ENCODE results near the gene COPA. TPM values are rescaled to one million over a fixed set of nuclear protein-coding genes. Genes with fewer than 3 reads are reported as not detected.

The COPA gene
- total RNA-seq, 1 experiment from 2014 or later = 118 TPM

GRCh38 chr1:160373696-160374095 is 30.6 kb upstream of the COPA start:
- no peak overlapping the region for H3K56ac ChIP-seq (ENCODE audit: insufficient read length, low read depth, low read length)
- peaks cover 52 to 57% of the 10 kb centered on the region in 2 experiments for H3K4me1 Mint-ChIP-seq
- no peaks in the 10 kb centered on the region for H3K36me3 Mint-ChIP-seq (ENCODE audit: insufficient read depth in 1 of 3, low read depth in 3 of 3)
- H2BK5ac ChIP-seq (ENCODE audit: insufficient read length, low read length) = no peak overlapping the region
- peaks cover 7% of the 10 kb centered on the region for H3K23me2 ChIP-seq (ENCODE audit: insufficient read length, low read depth, low read length, poor library complexity, severe bottlenecking)
- H3K79me1 ChIP-seq (ENCODE audit: insufficient read depth, low read depth, low read length, poor library complexity, severe bottlenecking) = no peaks in the 10 kb centered on the region
- H3T11ph ChIP-seq (ENCODE audit: low read length) = no peak overlapping the region
- no peak overlapping the region for H3K9ac ChIP-seq (ENCODE audit: extremely low read depth, insufficient read length, low read length)
- no peaks in the 10 kb centered on the region for H3K9me3 ChIP-seq (ENCODE audit: control insufficient read depth, low read depth, low read length)
- H2BK120ac ChIP-seq (ENCODE audit: low read depth, low read length, poor library complexity, severe bottlenecking) = no peak overlapping the region
- no peak overlapping the region for H3K23ac ChIP-seq (ENCODE audit: insufficient read length, low read depth, low read length)
- H2AK5ac ChIP-seq (ENCODE audit: insufficient read length, low read length) = no peak overlapping the region
- H3K4me3 Mint-ChIP-seq = peak overlapping the region in 1 of 2 experiments; percentile 6; a peak in 1 of 5 replicates
- no peak overlapping the region for H2BK12ac ChIP-seq (ENCODE audit: insufficient read length, low read depth, low read length)
- H3K27me3 Mint-ChIP-seq (ENCODE audit: low read depth) = no peaks in the 10 kb centered on the region
- no peak overlapping the region for H3K27ac ChIP-seq (ENCODE audit: insufficient read length, low read depth, low read length)
- DNase-seq = no peak
- H2BK15ac ChIP-seq (ENCODE audit: low read depth, low read length) = no peak overlapping the region
- H2AFZ ChIP-seq (ENCODE audit: low read length) = no peak overlapping the region
- no peak overlapping the region for H3K14ac ChIP-seq (ENCODE audit: insufficient read depth, low read length)
- H3K79me2 ChIP-seq (ENCODE audit: insufficient read depth, low read length) = no peaks in the 10 kb centered on the region
- H3K4me2 ChIP-seq (ENCODE audit: insufficient read depth, insufficient read length, low read length) = no peak overlapping the region
- H2BK20ac ChIP-seq (ENCODE audit: low read depth, low read length, poor library complexity, severe bottlenecking) = no peak overlapping the region
- peaks cover 20% of the 10 kb centered on the region for H3K4me1 ChIP-seq (ENCODE audit: insufficient read depth, low read length)
- no peaks in the 10 kb centered on the region for H3K27me3 ChIP-seq (ENCODE audit: insufficient read depth, low read length)
- no CpG with 5 or more reads among the region's 4 CpGs for WGBS (ENCODE audit: extremely low coverage, insufficient read length, low lambda C conversion rate)
- no peak overlapping the region for H4K91ac ChIP-seq (ENCODE audit: insufficient read length, low read depth, low read length)
- no peak overlapping the region for H4K5ac ChIP-seq (ENCODE audit: insufficient read length, low read depth, low read length)
- TF ChIP-seq CTCF (conservative IDR thresholded peaks at IDR 0.05) = no peak
- H4K8ac ChIP-seq (replicated peaks; ENCODE audit: insufficient read length, low read depth, low read length) = no peak overlapping the region
- no peak overlapping the region for H3K18ac ChIP-seq (ENCODE audit: insufficient read length, low read depth, low read length)
- H3K27ac Mint-ChIP-seq = no peak overlapping the region; a peak in 1 of 7 replicates
- H3K4ac ChIP-seq (ENCODE audit: low read depth, low read length) = no peak overlapping the region
- H3K9me3 Mint-ChIP-seq = no peaks in the 10 kb centered on the region; a peak in 1 of 5 replicates
- H4K20me1 ChIP-seq (ENCODE audit: control insufficient read depth, insufficient read depth, insufficient read length) = no peaks in the 10 kb centered on the region

All from H9 (cell line).